Liver (tissue), 3 donors: Measurements from ENCODE around the gene FAM83G.

Experiments used
- CTCF ChIP-seq: fragments of 150-350 bp; IDR thresholded peaks from 2 replicates; pipeline ENCODE4 v1.5.1; 2017; ENCODE audit warnings: improper control_type of control experiment, low read depth, low read length; ENCODE audit not compliant: missing input control
- EGR1 ChIP-seq, 2 donors: IDR thresholded peaks; 2 replicates each; pipeline ENCODE4 v1.6.1; 2016 to 2018; ENCODE audit warnings: antibody characterized with exemption in 2 of 2, low read depth in 2 of 2
- FOXA1 ChIP-seq: IDR thresholded peaks from 2 replicates; pipeline ENCODE4 v1.6.1; 2016; ENCODE audit warnings: antibody characterized with exemption
- GABPA ChIP-seq, 2 donors: IDR thresholded peaks in 1 of 2; conservative IDR thresholded peaks in 1 of 2; 2 replicates each; pipeline ENCODE4 v1.6.1; 2016; ENCODE audit warnings: antibody characterized with exemption in 2 of 2, mild to moderate bottlenecking in 1 of 2, moderate library complexity in 1 of 2
- MAX ChIP-seq: IDR thresholded peaks from 2 replicates; pipeline ENCODE4 v1.6.1; 2016; ENCODE audit warnings: antibody characterized with exemption
- NR2F2 ChIP-seq: IDR thresholded peaks from 2 replicates; pipeline ENCODE4 v1.6.1; 2016; ENCODE audit warnings: antibody characterized with exemption
- RAD21 ChIP-seq, 2 donors: IDR thresholded peaks; 2 replicates each; pipeline ENCODE4 v1.6.1; 2016; ENCODE audit warnings: antibody characterized with exemption in 2 of 2, mild to moderate bottlenecking in 2 of 2
- REST ChIP-seq: IDR thresholded peaks from 2 replicates; pipeline ENCODE4 v1.6.1; 2016; ENCODE audit warnings: antibody characterized with exemption, mild to moderate bottlenecking
- SP1 ChIP-seq: IDR thresholded peaks from 2 replicates; pipeline ENCODE4 v1.6.1; 2018; ENCODE audit warnings: antibody characterized with exemption, mild to moderate bottlenecking
- TAF1 ChIP-seq: conservative IDR thresholded peaks from 2 replicates; pipeline ENCODE4 v1.6.1; 2016; ENCODE audit warnings: antibody characterized with exemption, mild to moderate bottlenecking
- YY1 ChIP-seq: IDR thresholded peaks from 2 replicates; pipeline ENCODE4 v1.6.1; 2016; ENCODE audit warnings: antibody characterized with exemption, mild to moderate bottlenecking
- ZBTB33 ChIP-seq: IDR thresholded peaks from 2 replicates; pipeline ENCODE4 v1.6.1; 2016; ENCODE audit warnings: antibody characterized with exemption
- donor health status: healthy.
- donor health status: healthy.

GRCh38 chr17:18978655-18979054, 25.9 kb downstream of the FAM83G start:
- TF ChIP-seq CTCF (no peak), TAF1 (no peak), FOXA1 (no peak), MAX (no peak), RAD21 (IDR thresholded peaks at IDR 0.05) (no peak), YY1 (no peak), REST (no peak), SP1 (no peak), GABPA (IDR thresholded peaks at IDR 0.05 in 1 of 2, conservative IDR thresholded peaks at IDR 0.05 in 1 of 2) (no peak), EGR1 (IDR thresholded peaks at IDR 0.05; ENCODE audit: low read depth in 2 of 2) (no peak), ZBTB33 (no peak), NR2F2 (no peak)
